ENCODE data around the gene IFT88.

Gene IFT88

DNA sequence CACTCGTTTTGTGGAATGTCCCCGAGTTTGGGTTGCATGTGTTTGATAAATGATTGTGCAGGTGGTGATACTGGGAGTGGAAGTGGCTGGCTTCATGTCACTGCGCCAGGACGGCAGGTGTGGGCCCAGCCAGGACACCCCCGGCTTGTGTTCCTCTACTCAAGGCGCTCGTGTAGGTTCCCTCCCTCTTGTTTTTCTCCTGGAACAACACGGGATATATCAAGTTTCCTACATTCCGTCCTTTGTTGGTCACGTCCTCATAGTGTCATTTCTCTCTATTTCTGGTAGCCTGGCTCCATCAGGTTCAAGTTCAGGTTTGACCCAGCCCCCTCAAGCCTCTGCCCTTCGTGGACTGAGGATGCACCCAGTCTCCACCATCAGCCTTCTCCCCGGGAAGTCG is 152.8 kb downstream of the IFT88 start:
- no peak for DNase-seq

DNA sequence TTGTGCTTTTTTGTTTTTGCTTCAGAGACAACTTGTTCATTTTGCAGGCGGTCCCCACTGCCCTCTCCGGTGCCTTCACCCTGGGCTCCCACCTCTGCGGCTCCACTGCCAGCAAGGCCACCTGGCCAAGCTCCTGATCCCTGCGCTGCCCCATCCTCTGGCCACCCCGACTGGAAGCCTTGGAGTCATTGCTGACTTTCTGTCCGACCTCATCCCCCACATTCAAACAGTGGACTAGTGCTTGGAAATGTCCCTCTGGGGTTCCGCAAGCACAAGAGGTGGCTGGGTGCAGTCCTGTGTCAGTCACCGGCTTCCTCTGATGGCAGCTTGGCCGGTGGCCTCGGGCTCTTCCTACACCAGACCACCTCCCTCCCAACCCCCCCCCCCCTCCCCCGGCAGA is 153.5 kb downstream of the IFT88 start:
- no peak for DNase-seq

DNA sequence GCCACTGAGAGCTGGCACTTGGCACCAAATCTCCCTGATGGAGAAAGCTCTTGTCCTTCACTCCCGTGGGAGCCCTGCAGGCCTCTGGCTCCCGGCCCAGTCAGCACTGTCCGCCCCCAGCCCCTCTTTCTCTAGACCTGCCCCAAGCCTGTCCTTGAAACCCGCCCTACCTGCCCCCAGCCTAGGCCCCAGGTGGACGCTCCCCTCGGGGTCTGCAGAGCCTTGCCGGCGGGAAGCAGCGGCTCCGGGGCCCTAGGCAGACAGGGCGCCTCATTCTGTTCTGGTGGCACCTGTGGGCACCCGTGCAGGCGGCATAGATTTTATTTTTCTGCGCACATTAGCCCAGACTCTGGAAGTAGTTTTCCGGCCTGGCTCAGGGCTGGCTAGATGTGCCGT is 154.1 kb downstream of the IFT88 start:
- no peak for DNase-seq

DNA sequence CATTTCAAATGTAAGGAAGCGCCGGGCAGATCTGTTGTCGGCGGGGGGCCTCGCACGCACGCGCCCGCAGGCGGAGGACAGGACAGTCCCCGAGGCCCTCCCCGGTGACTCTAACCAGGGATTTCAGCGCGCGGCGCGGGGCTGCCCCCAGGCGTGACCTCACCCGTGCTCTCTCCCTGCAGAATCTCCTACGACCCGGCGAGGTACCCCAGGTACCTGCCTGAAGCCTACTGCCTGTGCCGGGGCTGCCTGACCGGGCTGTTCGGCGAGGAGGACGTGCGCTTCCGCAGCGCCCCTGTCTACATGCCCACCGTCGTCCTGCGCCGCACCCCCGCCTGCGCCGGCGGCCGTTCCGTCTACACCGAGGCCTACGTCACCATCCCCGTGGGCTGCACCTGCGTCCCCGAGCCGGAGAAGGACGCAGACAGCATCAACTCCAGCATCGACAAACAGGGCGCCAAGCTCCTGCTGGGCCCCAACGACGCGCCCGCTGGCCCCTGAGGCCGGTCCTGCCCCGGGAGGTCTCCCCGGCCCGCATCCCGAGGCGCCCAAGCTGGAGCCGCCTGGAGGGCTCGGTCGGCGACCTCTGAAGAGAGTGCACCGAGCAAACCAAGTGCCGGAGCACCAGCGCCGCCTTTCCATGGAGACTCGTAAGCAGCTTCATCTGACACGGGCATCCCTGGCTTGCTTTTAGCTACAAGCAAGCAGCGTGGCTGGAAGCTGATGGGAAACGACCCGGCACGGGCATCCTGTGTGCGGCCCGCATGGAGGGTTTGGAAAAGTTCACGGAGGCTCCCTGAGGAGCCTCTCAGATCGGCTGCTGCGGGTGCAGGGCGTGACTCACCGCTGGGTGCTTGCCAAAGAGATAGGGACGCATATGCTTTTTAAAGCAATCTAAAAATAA is 154.7 kb downstream of the IFT88 start:
- DNase-seq: no peak

DNA sequence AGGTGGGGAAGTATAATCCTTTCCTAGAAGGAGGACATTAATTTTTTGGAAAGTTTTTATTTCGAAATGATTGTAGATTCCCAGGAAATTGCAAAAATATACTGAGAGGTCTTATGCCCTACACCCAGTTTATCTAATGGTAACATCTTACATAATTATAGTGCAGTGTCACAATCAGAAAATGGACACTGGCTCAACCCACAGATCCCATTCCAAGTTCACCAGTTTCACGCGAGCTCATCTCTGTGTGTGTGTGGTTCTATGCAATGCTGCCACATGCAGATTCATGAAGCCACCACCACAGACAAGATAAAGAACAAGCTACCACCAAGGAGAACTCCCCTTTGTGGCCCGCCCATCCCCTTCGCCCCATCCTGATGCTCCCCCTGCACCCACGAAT is 160.9 kb downstream of the IFT88 start:
- DNase-seq: no peak

DNA sequence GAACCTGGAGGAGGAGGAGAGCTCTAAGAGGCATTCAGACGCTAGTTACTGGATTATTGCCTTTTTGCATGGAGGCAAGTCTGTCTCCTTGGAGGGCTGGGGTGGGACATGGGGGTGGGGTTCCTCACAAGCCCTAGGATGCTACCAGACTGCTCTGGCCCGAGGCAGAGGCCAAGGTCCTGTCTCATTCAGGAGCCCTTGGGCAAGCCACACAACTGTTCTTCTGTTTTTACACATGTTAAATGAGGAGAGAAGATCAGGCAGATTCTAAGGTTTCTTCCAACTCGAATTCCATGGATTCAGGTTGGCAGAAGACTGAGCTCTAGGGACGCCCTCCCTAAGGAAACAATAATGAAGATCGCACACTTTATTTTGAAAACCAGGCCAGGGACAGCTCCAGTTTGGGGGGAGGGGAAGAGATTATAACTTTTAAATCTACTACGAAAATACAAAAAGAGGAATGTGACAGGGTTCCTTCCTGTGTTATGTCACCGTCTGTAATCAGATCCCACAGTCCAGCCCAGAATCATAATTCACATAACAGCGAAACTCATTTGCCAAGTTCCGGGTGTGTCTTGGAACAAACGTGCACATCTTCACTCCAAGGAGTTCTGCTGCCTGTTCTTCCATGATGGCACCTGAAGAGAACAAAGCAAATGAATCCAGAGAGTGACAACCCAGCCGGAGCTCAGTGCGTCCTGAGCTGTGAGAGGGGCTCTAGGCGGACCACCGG is 161.8 kb downstream of the IFT88 start:
- DNase-seq: no peak

DNA sequence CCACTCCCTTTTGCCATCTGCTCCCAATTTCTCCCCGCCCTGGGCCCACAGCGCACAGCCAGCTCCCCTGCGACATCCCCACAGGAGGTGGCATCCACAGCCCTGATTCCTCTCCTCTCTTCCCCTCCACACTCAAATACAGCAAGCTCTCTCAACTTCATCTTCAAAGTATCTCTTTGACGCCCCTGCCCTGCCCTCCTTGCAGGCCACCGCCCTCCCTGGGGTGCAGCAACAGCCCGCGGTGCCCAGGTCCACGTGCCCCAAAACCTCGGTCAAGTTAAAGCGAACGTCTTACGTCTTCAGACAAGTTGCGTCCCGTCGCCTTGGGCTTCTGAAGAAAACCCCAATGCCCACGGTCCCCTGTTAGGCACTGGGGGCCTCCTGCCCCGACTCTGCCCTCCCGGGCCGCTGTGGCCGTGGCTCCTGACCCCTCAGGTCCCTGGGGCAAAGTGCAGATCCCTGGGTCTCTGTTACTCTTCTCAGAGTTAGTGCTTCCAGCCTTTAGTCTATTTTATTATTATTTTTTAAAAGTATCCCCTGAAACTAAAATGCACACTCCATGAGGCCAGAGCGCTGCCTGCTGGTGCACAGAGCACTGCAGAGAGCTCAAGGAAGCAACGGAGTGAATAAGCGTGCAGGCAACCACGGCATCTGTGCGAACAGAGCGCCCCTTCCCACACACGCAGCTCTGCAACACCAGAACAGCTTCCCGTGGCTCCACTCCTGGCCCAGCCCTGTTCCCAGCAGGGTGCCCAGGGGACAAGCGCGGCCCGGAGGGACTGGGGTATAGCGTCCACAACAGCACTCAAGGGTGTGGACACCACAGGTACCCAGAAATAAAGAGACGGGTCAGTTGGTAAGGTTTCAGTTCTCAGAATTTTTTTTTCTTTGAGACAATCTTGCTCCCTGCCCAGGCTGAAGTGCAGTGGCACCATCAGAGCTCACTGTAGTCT is 163.0 kb downstream of the IFT88 start:
- DNase-seq: no peak

DNA sequence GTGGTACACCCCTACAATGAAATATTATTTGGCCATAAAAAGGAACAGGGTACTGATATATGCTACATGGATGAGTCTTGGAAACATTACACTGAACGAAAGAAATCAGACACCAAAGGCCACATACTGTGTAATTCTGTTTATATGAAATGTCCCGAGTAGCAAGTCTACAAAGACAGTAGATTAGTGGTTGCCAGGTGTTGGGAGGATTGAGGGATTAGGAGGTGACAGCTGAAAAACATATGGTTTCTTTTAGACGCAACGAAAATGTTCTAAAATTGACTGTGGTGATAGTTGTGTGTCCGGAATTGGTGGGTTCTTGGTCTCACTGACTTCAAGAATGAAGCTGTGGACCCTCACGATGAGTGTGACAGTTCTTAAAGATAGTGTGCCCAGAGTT is 171.7 kb downstream of the IFT88 start:
- no peak for DNase-seq

DNA sequence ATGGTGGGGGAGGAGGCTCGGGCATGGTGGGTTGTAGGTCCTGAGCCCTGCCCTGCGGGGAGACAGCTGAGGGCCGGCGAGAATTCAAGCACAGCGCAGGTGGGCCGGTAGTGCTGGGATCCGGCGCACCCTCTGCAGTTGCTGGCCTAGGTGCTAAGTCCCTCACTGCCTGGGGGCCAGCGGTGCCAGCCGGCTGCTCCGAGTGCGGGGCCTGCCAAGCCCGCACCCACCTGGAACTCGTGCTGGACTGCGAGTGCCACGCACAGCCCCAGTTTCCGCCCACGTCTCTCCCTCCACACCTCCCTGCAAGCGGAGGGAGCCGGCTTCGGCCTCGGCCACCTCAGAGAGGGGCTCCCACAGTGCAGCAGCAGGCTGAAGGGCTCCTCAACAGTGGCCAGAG is 173.1 kb downstream of the IFT88 start:
- DNase-seq: no peak

All from NCI-H1436 treated with DMSO at 0.1 percent for 48 hours (cell line).